Measurements from ENCODE around the gene AK5.

Gene AK5

GRCh38 chr1:77281491-77282186, at the start of gene AK5:
AK5 (plus strand) TSS chr1:77282019; CDS start chr1:77282314, 295 bp downstream.
- peak; percentile 77 for DNase-seq

GRCh38 chr1:77232829-77233228, 49.0 kb upstream of the AK5 start:
- no peak for DNase-seq

DNA sequence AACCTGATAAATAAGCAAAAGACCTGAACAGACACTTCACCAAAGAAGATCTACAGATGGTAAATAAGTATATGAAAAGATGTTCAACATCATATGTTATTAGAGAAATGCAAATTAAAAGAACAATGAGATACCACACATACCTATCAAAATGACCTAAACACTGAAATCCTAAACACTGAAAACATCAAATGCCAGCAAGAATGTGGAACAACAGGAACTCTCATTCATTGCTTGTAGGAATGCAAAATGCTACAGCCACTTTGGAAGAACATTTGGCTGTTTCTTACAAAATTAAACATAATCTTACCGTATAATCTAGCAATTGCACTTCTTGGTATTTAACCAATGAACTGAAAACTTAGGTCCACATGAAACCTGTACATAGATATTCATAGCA, 47.7 kb upstream of the AK5 start:
- no peak for DNase-seq

- DNase-seq = no peak
Measured at GRCh38 chr1:77234943-77235342, 46.9 kb upstream of the AK5 start.

- DNase-seq = no peak
Measured at GRCh38 chr1:77238462-77238861, 43.4 kb upstream of the AK5 start.

- DNase-seq = no peak
Measured at GRCh38 chr1:77239311-77239710, 42.5 kb upstream of the AK5 start.

GRCh38 chr1:77245830-77246229, 36.0 kb upstream of the AK5 start:
- DNase-seq = no peak

DNA sequence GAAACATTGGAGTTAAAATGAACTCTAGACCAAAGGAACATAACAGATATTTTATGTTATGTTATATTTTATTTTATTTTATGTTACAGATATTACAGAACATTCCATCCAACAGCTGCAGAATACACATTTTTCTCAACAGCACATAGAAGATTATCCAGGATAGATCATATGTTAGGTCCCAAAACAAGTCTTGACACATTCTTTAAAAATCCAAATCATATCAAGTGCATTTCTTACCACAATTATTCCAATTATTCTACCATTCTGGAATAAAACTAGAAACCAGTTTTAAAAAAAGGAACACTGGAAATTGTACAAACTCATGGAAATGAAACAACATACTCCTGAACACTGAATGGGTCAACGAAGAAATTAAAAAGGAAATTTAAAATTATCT, 31.7 kb upstream of the AK5 start:
- DNase-seq = no peak

- no peak for DNase-seq
Measured at GRCh38 chr1:77253211-77253610, 28.6 kb upstream of the AK5 start.

DNA sequence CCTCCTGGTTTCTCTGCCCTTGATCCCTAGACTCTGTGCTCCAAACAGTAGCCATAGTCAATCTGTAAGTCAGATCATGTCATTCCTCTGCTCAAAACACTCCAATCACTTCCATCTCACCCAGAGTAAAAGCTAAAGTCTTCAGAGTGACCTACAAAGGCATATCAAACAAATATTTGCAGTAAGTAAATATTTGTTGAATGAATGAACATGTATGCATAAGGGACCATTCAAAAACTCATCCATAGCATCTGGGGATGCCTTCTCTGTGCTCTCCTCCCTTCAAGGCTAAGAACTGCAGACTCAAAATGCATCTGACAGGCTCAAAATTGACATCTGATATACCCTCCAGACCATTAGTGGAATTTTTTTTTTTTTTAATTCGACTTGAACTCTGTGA, 18.1 kb upstream of the AK5 start:
- DNase-seq = peak; percentile 91

- DNase-seq = no peak
Measured at GRCh38 chr1:77265180-77265579, 16.6 kb upstream of the AK5 start.

DNA sequence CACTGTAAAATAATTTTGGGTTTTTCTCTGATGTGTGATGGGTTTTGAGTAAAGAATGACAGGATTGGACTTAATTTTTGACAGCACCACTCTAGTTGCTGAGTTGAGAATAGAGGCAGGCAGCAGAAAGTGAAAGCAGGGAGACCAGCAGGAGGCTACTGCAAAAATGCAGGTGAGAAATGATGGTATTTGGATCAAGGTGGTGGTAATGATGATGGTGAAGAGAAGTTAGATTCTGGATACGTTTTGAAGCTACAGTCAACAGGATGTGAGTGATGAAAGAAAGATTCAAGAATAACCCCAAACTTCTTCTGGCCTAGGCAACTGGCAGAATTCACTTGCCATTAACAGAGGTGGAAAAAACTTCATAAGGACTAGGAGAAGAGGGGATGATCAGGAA, 14.8 kb upstream of the AK5 start:
- DNase-seq = no peak

- no peak for DNase-seq
Measured at GRCh38 chr1:77271852-77272580, 9.8 kb upstream of the AK5 start.

DNA sequence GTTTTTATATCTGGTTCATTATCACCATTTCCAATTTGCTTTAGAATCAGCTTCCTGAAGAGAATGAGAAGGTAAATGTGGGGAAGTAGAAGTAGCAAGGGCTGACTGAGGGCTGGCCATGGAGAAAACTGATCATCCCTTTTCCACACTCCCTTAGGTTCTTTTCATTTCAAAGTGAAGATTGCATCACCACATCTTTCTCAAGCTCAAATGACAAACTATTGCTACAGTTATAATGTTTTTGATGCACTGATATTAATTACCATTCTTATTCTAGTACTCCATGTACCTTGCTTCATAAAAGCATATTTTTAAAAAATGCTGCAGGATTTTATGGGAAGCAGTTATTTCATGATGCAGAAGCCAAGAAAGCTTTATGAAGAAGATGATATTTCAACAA, 7.9 kb upstream of the AK5 start:
- no peak for DNase-seq

DNA sequence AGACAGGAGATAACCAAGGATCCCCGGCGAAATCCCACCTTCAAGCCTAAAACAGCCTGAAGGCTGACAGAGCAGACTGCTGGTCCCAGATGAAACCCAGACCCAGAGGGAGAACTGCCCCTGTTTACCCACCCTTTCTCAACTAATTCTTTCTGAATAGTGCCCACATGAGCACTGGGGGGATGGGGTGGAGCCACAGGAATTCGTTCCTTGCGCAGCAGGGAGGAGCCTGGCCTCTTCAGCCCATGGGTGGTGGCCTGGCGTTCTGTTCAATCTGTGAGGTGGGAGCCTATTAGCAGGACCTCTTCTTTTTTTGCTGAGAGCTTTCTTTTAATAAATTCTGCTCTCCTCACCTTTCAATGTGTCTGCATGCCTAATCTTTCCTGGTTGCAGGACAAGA, 6.6 kb upstream of the AK5 start:
- DNase-seq = no peak

DNA sequence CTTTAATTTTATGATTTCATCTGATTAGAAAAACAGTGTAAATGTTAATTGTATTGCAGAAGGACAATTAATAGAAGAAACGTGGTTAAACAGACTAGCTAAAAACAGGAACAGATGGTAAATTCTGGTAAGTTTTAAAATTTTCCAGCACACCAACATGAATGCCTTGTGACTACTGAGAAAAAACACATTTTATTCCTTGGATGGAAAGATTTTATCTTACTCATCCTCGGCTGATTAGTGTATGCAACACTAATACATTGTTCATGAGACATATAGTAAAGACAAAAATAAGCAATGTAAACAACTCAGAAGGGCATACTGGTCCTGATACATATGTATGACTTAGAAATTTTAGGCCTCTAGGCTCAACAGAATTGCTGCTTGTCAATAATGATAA, 4.9 kb upstream of the AK5 start:
- DNase-seq = no peak

GRCh38 chr1:77279929-77280328, 1.9 kb upstream of the AK5 start:
- no peak for DNase-seq

DNA sequence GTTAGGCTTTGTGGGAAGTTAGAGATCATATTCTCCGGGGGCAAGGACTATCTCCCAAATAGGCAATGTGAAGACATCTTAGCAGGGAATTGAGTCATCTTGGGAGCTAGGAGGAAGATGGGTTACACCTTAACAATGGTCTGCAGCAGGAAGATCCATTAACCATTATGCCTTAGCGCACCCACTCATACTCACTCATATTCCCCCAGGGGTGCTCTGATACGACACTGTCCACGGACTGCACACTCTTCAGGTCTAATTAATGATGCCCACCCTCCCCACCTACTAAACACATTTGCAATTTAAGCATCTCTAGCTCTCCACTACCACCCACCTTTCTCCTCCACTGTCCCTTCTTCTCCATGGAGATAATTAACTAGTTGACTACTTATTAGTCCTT, 857 bp upstream of the AK5 start:
- no peak for DNase-seq

GRCh38 chr1:77282187-77282865, 507 bp downstream of the AK5 start:
- peak; percentile 75 for DNase-seq

GRCh38 chr1:77282866-77283539, 1.2 kb downstream of the AK5 start:
- DNase-seq = peak; percentile 60

DNA sequence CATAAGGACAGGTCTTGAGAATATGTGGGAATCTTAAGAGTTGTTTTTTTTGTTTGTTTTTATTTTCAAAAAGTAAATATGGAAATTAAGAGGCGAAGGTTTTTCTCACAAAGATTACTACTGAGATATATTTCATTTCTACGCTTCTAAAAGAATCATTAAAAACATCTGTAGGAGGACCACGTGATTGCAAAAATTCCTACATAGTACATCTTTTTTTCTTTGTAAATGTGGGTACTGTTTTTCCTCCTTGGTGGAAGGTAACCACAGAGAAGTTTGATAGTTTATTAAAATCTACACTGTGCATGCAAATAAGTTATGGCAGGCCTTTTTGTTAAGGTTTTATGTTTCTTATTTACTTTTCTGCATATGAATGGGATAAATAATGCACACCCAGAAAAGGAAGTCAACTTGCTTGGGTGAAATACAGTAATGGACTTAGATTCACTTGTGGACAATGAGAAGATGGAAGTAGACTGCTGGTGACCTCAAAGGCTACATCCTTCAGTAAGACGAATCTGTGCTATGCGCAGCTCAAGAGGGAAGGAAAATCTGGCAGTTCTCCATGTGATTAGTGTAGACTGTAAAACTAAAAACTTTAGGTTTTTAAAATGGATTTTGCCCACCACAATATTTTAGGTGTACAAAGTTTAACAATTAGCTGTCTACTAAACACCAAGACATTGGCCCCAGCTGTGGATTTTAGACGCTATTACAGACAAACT, 2.0 kb downstream of the AK5 start:
- DNase-seq = no peak

DNA sequence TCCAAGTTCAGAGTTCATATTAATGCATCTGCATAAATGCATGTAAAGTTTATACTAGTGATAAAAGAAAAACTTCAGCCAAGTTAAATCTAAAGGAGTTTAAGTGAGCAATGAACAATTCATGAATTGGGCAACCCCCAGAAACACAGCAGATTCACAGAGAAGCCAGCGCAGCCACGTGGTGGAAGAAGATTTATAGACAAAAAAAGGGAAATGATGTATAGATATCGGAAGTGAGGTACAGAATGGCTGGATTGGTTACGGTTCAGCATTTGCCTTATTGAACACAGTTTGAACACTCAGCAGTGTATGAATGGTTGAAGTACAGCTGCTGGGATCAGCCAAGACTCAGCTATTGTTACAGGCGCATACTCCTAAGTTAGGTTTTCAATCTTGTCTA, 5.7 kb downstream of the AK5 start:
- no peak for DNase-seq

- DNase-seq = no peak
Measured at GRCh38 chr1:77288275-77288674, 6.5 kb downstream of the AK5 start.

Data from DMS53 (cell line).